GM19395 (cell line): ENCODE data around the gene TTC39C.
"Not testable (repeated sequence)": the region's sequence is repeated elsewhere in the genome, so short reads cannot be mapped to it uniquely, and the experiment has no call there.

Source experiments
- ATAC-seq: cut with Tn5 transposase; IDR thresholded peaks from one replicate; pipeline ENCODE4 v1.9.1; 2021; ENCODE audit warnings: mild to moderate bottlenecking, moderate library complexity; ENCODE audit not compliant: unreplicated experiment

Gene TTC39C

DNA sequence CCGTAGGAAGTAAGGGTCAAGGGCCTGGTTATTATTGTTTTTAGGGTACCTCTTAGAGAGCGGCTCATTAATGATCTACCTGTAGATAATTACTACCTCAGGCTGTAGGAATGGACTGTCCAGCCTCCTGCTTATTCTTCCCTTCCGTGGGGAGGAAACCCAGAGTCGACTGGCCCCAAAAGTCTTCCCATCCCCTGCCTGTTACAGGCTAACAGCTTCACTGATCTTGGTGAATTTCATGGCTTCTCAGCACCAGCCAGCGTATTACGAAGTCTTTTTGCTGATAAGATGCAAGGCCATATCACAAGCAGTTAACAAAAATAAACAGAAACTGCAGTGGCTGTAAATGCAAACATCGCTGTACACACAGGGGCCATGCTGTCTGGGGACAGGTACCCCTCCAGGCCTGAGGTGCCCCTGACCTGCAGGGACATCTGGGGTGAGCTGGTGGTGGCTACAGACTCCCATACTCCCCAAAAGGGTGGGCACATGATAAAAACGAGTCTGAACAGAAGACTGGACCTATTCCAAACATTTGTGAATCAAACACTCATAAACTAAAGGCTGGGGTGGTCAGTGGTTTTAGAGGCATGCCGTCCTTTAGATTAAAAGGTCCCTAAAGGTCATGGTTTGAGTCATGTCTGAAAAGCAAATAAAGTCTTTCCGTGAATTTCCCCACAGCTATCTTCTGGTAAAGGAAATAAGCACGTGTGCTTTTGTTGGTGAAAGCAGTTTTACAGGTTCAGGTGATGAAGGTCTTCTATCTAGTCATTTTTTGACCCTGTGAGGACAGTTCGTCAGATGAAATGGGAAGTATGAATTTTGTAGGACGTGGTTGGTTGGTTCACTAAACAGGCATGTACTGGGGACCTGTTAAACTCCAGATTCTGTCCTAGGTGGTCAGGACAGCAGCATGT is 36.7 kb downstream of the TTC39C start:
- ATAC-seq, result no peak

DNA sequence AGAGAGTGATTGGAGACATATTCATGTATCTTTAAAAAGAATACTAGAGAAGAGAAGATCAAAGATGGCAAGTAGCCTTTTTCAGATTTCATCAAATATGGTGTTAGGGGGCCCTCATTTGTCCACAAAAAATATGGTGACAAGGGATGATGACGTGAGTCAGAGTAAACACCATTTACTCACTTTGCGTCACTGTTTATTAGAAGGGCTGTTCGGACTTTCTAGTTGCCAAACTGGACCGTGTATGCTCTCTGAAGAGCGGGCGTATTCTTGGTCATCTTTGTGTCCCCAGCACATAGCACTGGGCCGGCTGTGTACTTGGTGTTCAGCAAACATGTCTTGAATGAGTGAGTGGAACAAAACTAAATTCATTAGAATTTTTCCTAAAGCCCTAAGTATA is 37.5 kb downstream of the TTC39C start:
- no peak for ATAC-seq

DNA sequence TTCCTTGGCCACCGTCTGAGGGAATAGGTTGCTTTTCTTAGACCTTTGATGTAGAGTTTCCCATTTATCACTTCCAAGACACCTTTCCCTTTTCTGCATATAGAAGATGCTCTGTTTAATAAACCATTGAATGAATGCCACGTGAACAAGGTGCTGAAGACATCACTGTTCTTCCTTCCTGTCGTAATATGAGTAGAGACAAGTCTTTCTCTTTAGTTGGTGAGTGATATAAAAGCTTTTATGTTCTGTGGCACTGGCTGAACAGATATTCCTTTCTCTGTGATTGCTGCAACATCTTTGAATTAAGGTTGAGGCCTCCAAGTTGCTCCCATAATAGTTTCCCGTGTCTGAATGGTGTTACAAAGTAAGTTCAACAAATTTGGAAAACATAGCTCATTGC is 38.7 kb downstream of the TTC39C start:
- ATAC-seq, result no peak

DNA sequence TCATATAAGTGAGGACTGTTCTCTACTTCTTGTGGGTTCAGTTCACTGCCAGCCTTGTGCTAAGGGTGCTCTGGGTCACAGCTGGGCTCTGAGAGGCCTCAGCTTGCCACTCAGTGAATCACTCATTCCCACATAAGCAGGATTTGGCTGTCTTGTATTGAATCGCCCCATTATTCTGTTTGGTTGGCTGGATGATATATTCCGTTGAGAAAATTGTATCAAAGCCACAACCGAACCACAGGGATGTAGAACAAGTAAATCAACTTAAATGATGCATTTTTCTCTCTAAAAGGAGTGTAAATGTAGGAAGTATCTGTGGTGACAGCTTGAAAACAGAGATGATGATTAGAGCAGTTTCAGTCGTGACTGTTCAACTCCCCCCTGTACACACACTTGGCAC is 39.6 kb downstream of the TTC39C start:
- ATAC-seq, result no peak

DNA sequence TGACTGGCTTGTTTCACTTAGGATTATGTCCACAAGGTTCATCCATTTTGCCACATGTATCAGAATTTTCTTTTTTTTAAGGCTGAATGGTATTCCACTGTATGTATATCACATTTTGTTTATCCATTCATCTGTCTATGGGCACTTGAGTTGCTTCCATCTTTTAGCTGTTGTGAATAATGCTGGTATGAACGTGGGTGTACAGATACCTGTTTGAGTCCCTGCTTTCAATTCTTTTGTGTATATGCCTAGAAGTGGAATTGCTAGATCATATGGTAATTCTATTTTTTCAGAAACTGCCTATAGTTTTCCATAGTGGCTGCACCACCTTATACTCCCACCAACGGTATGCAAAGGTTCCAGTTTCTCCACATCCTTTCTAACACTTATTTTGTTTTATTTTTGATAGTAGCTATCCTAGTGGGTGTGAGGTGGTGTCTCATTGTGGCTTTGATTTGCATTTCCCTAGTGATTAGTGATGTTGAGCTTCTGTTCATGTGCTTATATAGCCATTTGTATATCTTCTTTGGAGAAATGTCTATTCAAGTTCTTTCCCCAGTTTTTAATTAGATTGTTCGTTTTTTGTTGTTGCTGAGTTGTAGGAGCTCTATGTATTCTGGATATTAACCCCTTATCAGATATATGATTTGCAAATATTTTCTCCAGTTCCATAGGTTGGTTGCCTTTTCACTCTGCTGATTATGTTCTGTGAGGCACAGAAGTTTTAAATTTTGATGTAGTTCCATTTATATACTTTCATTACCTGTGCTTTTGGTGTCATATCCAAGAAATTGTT is 40.7 kb downstream of the TTC39C start:
- no peak for ATAC-seq

DNA sequence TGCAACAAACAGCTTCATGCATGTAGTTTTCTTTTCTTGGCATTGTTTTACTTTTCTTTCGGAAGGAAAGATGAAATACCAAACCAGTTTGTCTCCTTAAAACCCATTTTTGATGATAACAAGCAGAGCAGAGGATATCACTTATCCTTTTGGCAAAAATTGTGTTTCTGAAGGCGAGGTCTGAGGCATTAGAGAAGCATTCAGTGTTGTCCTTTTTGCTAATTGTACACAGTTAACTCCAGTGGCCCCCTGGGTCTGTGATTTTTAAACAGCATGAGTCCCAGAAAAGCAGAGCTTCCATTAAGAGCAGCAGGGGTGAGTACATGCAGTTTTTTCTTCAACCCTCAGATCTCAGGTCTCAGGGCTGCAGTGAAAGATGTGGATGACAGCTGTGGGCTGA is 41.3 kb downstream of the TTC39C start:
- no peak for ATAC-seq

DNA sequence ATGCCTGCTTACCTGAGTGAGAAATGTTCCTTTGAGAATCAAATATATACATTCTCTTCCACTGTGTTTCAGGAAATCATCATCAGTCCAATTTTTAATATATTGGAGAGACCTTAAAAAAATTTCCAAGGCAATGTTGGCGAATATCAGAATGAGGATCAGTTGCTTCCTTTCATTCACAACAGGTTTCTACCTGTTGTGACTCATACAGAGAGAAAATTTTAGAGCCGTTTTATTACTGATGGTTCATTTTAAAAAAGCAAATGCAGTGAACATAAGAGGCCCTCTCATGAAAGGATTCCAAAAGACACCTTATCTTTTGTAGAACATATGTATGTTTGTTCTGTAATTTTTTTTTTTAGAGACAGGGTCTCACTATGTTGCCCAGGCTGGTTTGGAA is 42.0 kb downstream of the TTC39C start:
- ATAC-seq, result no peak

DNA sequence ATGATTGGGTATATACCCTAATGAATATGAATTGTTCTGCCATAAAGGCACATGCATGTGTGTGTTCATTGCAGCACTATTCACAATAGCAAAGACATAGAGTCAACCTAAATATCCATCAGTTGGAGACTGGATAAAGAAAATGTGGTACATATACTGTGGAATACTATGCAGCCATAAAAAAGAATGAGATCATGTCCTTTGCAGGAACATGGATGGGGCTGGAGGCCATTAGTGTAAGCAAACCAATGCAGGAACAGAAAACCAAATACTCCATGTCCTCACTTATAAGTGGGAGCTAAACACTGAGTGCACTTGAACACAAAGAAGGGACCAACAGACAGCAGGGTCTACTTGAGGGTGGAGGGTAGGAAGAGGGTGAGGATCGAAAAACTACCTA is 43.2 kb downstream of the TTC39C start:
- ATAC-seq, result no peak

DNA sequence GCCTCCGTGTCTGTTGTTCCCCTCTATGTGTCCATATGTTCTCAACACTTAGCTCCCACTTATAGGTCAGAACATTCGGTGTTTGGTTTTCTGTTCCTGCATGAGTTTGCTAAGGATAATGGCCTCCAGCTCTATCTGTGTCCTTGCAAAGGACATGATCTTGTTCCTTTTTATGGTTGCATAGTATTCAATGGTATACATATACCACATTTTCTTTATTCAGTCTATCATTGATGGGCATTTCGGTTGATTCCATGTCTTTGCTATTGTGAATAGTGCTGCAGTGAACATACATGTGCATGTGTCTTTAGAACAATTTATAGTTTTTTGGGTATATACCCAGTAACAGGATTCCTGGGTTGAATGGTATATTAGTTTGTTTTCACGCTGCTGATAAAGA is 44.8 kb downstream of the TTC39C start:
- ATAC-seq, result not testable (repeated sequence)

DNA sequence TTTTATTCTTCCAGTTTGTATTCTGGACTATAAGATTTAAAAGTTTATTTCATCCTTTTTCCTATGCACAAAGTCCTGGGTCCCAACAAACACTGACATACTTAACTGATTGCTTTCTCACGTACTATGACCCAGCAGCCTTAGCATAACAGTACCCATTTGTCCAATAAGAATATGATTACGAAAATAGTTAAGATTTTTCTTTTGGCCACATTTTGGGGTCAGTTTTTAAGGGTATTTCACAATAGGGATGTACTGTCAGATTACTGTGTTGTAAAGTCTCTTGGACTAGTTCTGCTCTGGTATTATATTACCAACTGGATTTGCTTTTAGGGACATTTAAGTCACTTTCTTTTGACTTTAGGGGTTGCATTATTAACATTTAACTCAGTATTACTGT is 46.1 kb downstream of the TTC39C start:
- no peak for ATAC-seq

DNA sequence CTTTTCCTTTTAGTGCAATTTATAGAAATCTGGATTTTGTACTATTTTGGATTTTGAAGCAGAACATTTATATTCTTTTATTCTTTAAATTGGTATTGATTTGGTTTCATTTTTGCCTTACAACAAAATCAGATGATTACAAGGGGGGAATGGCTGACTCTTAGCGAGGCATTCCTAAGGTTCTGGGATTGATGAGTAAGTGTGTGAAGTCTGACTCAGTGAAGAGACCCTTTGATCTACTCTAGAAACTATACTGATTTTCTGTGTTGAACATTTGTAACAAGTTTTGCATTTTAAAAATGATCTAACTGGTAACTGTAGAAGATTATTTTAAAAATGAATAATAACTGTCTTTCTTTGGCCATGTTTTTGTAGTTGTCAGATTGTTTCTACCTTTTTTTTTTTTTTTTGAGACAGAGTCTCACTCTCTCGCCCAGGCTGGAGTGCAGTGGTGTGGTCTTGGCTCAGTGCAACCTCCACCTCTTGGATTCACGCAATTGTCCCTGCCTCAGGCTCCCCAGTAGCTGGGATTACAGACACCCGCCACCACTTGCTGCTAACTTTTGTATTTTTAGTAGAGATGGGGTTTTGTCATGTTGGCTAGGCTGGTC is 48.7 kb downstream of the TTC39C start:
- no peak for ATAC-seq

DNA sequence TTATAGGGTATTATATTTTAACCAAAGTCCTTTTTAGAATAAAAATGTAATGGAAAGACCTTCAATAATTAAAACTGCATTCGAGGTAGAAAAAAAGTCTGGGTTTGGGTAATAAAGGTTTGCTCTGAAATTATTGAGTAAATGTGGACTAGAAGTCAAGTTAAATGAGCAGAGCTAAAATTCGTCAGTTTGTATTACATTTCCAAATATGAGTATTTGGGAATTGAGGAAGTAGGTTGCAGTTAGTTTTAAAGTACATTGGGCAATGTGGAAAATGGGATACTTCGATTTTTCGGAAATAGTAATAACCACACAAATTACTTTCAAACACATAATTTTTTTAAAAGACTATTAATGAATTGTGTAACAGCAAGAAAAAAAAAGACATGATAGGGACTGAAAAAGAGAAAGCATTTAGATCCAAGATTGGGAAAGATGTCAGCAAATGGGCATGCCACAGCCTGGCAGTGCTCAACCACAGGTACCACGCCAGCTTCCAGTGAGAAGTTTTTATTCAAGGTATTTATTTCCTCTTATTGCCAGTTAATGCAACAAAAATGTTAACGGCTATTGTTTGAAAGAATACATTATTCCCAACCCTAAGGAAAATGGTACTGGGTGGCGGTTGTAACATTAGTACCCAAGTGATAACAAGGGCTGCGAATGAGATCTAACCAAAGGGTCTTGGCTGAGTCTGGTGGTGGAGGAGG is 50.0 kb downstream of the TTC39C start:
- ATAC-seq, result no peak

DNA sequence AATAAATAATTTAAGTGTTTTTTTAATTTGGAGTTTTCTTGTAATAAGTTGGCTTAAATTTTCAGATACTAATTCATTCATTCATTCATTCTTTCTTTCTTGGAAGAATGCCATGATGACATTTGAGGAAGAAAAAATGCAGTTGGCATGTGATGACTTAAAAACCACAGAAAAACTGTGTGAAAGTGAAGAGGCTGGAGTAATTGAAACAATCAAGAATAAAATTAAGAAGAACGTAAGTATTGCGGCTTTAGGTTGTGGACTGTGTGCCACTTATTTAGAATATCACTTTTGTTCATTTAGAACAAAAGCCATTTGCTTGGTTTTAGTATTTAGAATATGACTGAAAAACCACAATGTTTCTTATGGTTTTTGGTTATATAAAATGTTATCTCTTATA is 51.4 kb downstream of the TTC39C start:
- no peak for ATAC-seq

DNA sequence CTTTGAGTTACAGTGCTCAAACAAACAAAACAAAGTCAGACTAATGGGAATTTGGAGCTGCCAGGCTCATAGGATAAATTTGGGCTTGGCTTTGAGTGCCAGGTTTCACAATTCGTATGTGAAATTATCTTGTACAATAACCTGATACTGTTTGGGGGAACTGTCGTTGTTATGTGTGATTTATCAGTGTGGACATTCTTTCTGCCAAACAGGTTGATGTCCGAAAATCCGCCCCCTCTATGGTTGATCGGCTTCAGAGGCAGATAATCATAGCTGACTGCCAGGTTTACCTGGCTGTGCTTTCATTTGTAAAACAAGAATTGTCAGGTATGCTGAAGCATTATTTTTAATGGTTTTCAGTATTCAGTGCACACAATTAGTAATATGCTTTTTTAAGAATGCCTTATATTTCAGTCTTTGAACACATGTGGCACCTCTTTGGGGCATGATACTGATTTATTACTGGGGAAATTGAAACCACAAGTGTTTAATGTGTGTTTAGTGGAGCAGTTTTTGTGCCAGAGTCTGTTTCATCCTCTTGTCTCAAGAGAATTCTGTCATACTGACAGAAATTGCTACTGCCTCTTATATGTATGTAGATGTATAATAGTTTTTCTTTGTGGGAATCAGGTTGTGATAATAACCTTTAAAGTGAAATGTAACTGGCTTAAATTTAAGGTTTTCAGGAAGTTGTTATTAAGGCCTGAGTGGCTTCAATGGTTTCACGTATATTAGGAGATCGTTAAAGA is 54.6 kb downstream of the TTC39C start:
- no peak for ATAC-seq

DNA sequence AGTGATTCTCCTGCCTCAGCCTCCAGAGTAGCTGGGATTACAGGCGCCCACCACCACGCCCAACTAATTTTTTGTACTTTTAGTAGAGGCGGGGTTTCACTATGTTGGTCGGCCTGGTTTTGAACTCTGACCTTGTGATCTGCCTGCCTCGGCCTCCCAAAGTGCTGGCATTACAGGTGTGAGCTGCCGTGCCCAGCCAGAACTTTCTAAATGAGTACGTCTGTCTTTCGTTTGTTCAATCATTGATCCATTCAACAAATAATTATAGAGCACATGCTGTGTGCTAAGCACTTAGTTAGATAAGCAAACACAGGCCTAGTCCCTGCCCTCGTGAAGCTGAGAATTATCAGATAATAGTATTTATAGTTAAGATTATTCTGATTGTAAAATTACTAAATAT is 56.5 kb downstream of the TTC39C start:
- no peak for ATAC-seq

DNA sequence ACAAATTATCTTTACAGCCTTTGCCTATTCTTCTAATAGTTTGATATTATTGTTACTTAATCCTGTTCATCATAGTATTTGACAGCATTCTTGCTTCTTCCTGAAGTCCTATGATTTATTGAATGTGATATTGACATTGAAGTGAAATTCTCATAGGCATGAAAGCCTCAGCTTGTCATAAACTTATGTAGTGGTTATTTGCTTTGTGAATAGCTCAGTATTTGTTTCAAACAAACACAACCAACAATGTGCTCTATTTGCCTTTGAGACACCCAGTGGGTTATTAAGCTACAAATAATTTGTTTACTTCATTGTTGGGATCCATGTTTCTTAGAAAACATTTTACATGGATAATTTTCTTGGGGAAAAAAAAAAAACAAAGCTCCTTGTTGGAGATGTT is 57.2 kb downstream of the TTC39C start:
- ATAC-seq, result no peak

DNA sequence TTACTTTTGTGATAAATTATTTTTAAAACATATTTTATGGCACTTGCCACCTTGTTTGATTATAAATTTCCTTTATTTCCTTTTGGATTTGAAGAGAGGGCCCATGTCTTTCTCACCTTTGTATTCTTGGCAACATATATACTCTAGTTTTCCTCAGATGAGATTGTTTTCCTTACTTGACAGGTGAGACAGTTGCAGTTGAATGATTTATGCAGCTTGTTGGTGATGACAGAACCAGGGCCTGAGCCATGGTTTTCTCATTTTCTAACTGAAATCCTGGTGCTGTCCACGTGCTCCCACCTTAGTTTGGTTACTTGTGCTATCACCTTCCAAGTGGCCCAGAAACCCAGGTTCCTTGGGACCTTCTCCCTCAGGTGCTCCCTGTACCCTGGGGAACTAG is 58.2 kb downstream of the TTC39C start:
- ATAC-seq, result no peak

DNA sequence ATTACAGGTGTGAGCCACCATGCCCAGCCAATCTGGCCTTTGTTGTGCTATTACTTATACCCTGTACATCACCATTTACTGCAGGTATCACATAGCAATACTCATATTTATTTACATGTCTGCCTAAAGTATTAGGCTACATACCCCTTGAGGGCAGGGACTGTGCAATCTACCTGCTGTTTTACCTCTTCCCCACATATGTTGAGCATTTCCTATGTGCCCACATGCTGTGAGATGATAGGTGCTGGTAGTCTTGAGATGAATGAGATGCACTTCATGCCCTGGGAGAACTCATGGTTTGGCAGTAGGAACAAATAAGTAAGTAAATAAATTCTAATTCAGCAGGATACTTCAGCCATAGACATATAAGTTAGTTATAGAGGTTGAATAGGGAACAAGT is 59.2 kb downstream of the TTC39C start:
- ATAC-seq, result no peak

DNA sequence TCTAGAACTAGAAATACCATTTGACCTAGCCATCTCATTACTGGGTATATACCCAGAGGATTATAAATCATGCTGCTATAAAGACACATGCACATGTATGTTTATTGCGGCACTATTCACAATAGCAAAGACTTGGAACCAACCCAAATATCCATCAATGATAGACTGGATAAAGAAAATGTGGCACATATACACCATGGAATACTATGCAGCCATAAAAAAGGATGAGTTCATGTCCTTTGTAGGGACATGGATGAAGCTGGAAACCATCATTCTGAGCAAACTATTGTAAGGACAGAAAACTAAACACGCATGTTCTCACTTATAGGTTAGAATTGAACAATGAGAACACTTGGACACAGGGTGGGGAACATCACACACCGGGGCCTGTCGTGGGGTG is 60.2 kb downstream of the TTC39C start:
- ATAC-seq, result not testable (repeated sequence)
